Activated CD4-positive, alpha-beta T cell treated with anti-CD3 and anti-CD28 coated beads for 36 hours (primary cell): ENCODE results near the gene HOXD1. TPM values are rescaled to one million over a fixed set of nuclear protein-coding genes. Genes with fewer than 3 reads are reported as not detected.

Experiments used
- ATAC-seq: fragments of 200-7000 bp; cut with Tn5 transposase; one replicate; pipeline ENCODE4 v1.10.0; 2021; ENCODE audit warnings: mild to moderate bottlenecking, moderate library complexity
- CTCF ChIA-PET: fragments of 350-600 bp; sonication (Branson Sonifier 250); formaldehyde crosslinking; loops from one replicate; lab custom pipeline; 2021; ENCODE audit warnings: antibody characterized with exemption; lab: Charles Lee
- POLR2A ChIA-PET: fragments of 350-600 bp; sonication (Branson Sonifier 250); formaldehyde crosslinking; loops from one replicate; lab custom pipeline; 2021; ENCODE audit warnings: antibody characterized with exemption, inconsistent platforms; lab: Charles Lee
- DNase-seq: peaks from one replicate; pipeline ENCODE4 v3.0.0-alpha.2; 2020
- H3K27ac Mint-ChIP-seq: one replicate; pipeline ENCODE4 v1.8.0; 2021; ENCODE audit warnings: mixed read lengths
- H3K27me3 Mint-ChIP-seq: one replicate; pipeline ENCODE4 v1.8.0; 2021; ENCODE audit warnings: mixed read lengths
- H3K36me3 Mint-ChIP-seq: one replicate; pipeline ENCODE4 v1.8.0; 2021; ENCODE audit warnings: low read depth, mixed read lengths
- H3K4me1 Mint-ChIP-seq: one replicate; pipeline ENCODE4 v1.8.0; 2021; ENCODE audit warnings: mixed read lengths
- H3K4me3 Mint-ChIP-seq: one replicate; pipeline ENCODE4 v1.8.0; 2021; ENCODE audit warnings: mild to moderate bottlenecking, moderate library complexity, mixed read lengths
- H3K9me3 Mint-ChIP-seq: one replicate; pipeline ENCODE4 v1.8.0; 2021; ENCODE audit warnings: low read depth, mixed read lengths
- intact Hi-C, 2 experiments: fragments of 100-400 bp; cut with DNase I in 1 of 2; cut with micrococcal nuclease in 1 of 2; formaldehyde crosslinking; loops; one replicate each; pipeline versions ENCODE4 v1.14.2 to v1.15.1; 2022 to 2024; cut with DNase I, micrococcal nuclease
- total RNA-seq, 2 experiments: library from RNA; stranded (reverse); gene quantifications; one replicate each; pipeline ENCODE4 v1.2.3, GENCODE V29; 2021

Gene HOXD1
- total RNA-seq, 2 experiments from 2014 or later: not detected

GRCh38 chr2:176177580-176178037 lies 10.9 kb upstream of the HOXD1 start:
- DNase-seq: no peak
- peaks cover 23% of the 10 kb centered on the region for H3K4me1 Mint-ChIP-seq
- no peak overlapping the region for H3K27ac Mint-ChIP-seq
- H3K9me3 Mint-ChIP-seq: no peaks in the 10 kb centered on the region
- peaks cover 2% of the 10 kb centered on the region for H3K36me3 Mint-ChIP-seq
- peak overlapping the region; percentile 21 for H3K4me3 Mint-ChIP-seq
- intact Hi-C loops: no loop called here
- POLR2A ChIA-PET: no interaction called here
- CTCF ChIA-PET: interaction anchor here (0.6 to 2.3 kb wide), 3 partner anchors 14 to 75 kb away, joined by 4 to 8 read pairs (median 4); no protein-coding TSS in a partner anchor
- ATAC-seq: no peak
- H3K27me3 Mint-ChIP-seq: peaks cover 70% of the 10 kb centered on the region

GRCh38 chr2:176178038-176178756 lies 10.3 kb upstream of the HOXD1 start:
- no peak overlapping the region for H3K27ac Mint-ChIP-seq
- H3K4me1 Mint-ChIP-seq: peaks cover 22% of the 10 kb centered on the region
- DNase-seq (peak; percentile 27), ATAC-seq (no peak)
- H3K4me3 Mint-ChIP-seq: peak overlapping the region; percentile 21
- ChIA-PET CTCF (interaction anchor here (1.0 to 1.2 kb wide), 3 partner anchors 16 to 76 kb away, joined by 3 to 4 read pairs (median 4); no protein-coding TSS in a partner anchor), POLR2A (no interaction called here)
- H3K36me3 Mint-ChIP-seq: no peaks in the 10 kb centered on the region
- intact Hi-C loops: no loop called here
- H3K27me3 Mint-ChIP-seq: peaks cover 70% of the 10 kb centered on the region
- H3K9me3 Mint-ChIP-seq: no peaks in the 10 kb centered on the region

DNA sequence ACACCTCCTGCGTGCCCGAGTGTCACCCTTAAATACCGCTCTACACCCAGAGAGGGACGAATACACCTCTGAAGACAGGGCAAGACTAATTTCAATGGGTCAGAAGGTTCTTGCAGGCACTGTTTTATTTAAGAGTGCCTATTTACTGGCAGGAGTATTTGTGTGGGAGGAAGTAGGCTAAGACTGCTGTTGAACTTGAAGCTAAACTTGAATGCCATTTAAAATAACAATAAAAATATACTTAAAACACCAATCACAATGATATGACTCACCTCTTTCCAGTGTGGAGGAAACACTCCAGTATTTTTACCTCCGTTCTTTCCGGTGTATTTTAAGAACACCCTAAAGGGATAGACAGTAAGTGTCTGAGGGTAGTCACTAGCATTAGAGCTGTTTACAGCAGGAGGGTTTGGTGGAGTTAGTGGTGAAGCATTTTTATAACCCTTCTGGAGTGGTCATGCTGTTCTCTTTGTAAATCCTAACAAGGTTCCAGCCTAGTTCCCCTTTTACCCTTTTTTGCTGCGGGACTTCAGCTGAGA lies 9.6 kb upstream of the HOXD1 start:
- ChIA-PET POLR2A (no interaction called here), CTCF (interaction anchor here (0.6 to 1.0 kb wide), 3 partner anchors 15 to 78 kb away, joined by 3 to 4 read pairs (median 3); no protein-coding TSS in a partner anchor)
- Mint-ChIP-seq H3K9me3 (no peaks in the 10 kb centered on the region), H3K36me3 (no peaks in the 10 kb centered on the region), H3K4me1 (peaks cover 15% of the 10 kb centered on the region), H3K27me3 (peaks cover 69% of the 10 kb centered on the region), H3K4me3 (no peak overlapping the region), H3K27ac (no peak overlapping the region)
- ATAC-seq: no peak
- DNase-seq: no peak
- intact Hi-C loops: no loop called here

DNA sequence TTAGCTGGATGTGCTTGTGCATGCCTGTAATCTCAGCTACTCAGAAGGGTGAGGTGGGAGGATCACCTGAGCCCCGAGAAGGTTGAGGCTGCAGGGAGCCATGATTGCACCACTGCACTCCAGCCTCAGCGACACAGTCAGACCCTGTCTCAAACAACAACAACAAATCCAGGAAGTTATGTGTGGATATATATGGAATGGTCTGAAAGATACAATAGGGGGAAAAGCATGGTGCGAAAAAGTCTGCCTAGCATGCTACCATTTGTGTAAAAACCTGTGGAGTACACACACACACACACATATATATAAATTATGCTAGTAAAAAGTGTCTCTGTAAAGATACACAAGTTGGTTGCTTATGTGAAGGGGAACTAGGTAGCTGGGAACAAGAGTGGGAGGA lies 6.9 kb upstream of the HOXD1 start:
- intact Hi-C loops: no loop called here

DNA sequence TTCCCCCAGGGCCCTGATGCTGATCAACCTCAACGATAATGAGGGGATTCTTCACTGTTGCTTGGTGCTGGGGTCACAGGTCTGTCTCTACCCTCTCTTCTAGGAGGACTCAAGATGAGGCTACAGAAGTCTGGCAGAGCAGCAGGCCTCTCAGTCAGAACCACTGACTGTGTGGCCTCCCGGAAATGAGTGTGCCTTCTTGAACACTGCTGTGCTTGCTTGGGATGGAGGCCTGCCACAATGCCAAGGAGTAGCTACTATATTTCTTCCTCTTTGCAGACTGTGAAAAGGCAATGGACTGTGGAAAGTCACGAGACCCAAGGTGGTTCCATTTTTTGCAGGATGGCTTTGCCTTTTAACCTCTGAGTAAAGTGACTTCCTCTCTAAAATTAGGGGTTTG lies 5.8 kb upstream of the HOXD1 start:
- intact Hi-C loops: no loop called here
- ATAC-seq: no peak
- ChIA-PET CTCF (no interaction called here), POLR2A (no interaction called here)
- no peaks in the 10 kb centered on the region for H3K36me3 Mint-ChIP-seq
- peaks cover 8% of the 10 kb centered on the region for H3K4me1 Mint-ChIP-seq
- DNase-seq: no peak
- H3K27me3 Mint-ChIP-seq: peaks cover 58% of the 10 kb centered on the region
- H3K4me3 Mint-ChIP-seq: no peak overlapping the region
- H3K9me3 Mint-ChIP-seq: no peaks in the 10 kb centered on the region
- H3K27ac Mint-ChIP-seq: no peak overlapping the region

More for the DNA sequence above, 6.9 kb upstream of the HOXD1 start:
- no peaks in the 10 kb centered on the region for H3K36me3 Mint-ChIP-seq
- H3K27ac Mint-ChIP-seq: no peak overlapping the region
- peaks cover 5% of the 10 kb centered on the region for H3K4me1 Mint-ChIP-seq
- no peaks in the 10 kb centered on the region for H3K9me3 Mint-ChIP-seq
- DNase-seq (no peak), ATAC-seq (no peak)
- CTCF ChIA-PET: interaction anchor here (0.7 to 2.0 kb wide), 2 partner anchors 19 to 373 kb away, joined by 3 to 6 read pairs; no protein-coding TSS in a partner anchor
- H3K27me3 Mint-ChIP-seq: peaks cover 60% of the 10 kb centered on the region
- H3K4me3 Mint-ChIP-seq: no peak overlapping the region
- POLR2A ChIA-PET: no interaction called here

- intact Hi-C loops: no loop called here
- Mint-ChIP-seq H3K27ac (no peak overlapping the region), H3K36me3 (no peaks in the 10 kb centered on the region)
Observed at GRCh38 chr2:176184749-176185148, 3.7 kb upstream of the HOXD1 start.

DNA sequence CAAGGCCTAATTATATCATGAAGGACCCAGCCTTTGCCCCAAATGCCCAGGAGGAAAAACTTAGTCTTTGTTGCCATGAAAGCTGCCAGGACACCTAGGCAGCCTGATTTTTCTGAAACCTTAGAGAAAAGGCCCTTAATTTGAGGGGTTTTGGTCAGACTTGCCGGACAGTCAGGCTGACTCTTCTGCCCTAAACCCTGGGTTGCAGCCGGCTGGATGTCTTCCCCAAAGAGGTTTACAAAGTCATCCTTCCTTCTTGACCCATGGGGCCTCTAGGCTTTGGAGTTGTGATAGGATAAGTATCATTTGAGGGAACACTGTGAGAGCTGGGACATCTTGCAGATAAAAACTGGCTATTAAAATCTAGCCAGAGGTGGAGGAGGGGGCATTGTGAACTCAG lies 2.4 kb upstream of the HOXD1 start:
- DNase-seq (no peak), ATAC-seq (no peak)
- no peak overlapping the region for H3K4me3 Mint-ChIP-seq
- ChIA-PET CTCF (interaction anchor here (1.1 kb wide), 1 partner anchor 59 kb away, joined by 3 read pairs; no protein-coding TSS in a partner anchor), POLR2A (no interaction called here)
- H3K27me3 Mint-ChIP-seq: peaks cover 56% of the 10 kb centered on the region
- no peak overlapping the region for H3K27ac Mint-ChIP-seq
- intact Hi-C loops: no loop called here
- H3K36me3 Mint-ChIP-seq: no peaks in the 10 kb centered on the region
- peaks cover 18% of the 10 kb centered on the region for H3K4me1 Mint-ChIP-seq
- H3K9me3 Mint-ChIP-seq: no peaks in the 10 kb centered on the region

More at GRCh38 chr2:176184749-176185148, 3.7 kb upstream of the HOXD1 start:
- H3K4me1 Mint-ChIP-seq: peaks cover 17% of the 10 kb centered on the region
- H3K27me3 Mint-ChIP-seq: peaks cover 54% of the 10 kb centered on the region
- DNase-seq: no peak
- H3K9me3 Mint-ChIP-seq: no peaks in the 10 kb centered on the region
- H3K4me3 Mint-ChIP-seq: no peak overlapping the region
- ChIA-PET CTCF (interaction anchor here (1.0 kb wide), 1 partner anchor 83 kb away, joined by 5 read pairs; no protein-coding TSS in a partner anchor), POLR2A (no interaction called here)
- ATAC-seq: no peak

GRCh38 chr2:176187200-176187898 lies 1.1 kb upstream of the HOXD1 start:
- ATAC-seq (no peak), DNase-seq (peak; percentile 18)
- POLR2A ChIA-PET: interaction anchor here (0.5 kb wide), 1 partner anchor 76 kb away, joined by 3 read pairs; no protein-coding TSS in a partner anchor
- H3K36me3 Mint-ChIP-seq: no peaks in the 10 kb centered on the region
- H3K4me3 Mint-ChIP-seq: peak overlapping the region; percentile 60
- no peaks in the 10 kb centered on the region for H3K9me3 Mint-ChIP-seq
- CTCF ChIA-PET: interaction anchor here (0.6 to 1.3 kb wide), 5 partner anchors 12 to 1669 kb away, joined by 3 to 4 read pairs (median 3); no protein-coding TSS in a partner anchor
- no peak overlapping the region for H3K27ac Mint-ChIP-seq
- peaks cover 18% of the 10 kb centered on the region for H3K4me1 Mint-ChIP-seq
- peaks cover 62% of the 10 kb centered on the region for H3K27me3 Mint-ChIP-seq
- intact Hi-C loops: no loop called here

DNA sequence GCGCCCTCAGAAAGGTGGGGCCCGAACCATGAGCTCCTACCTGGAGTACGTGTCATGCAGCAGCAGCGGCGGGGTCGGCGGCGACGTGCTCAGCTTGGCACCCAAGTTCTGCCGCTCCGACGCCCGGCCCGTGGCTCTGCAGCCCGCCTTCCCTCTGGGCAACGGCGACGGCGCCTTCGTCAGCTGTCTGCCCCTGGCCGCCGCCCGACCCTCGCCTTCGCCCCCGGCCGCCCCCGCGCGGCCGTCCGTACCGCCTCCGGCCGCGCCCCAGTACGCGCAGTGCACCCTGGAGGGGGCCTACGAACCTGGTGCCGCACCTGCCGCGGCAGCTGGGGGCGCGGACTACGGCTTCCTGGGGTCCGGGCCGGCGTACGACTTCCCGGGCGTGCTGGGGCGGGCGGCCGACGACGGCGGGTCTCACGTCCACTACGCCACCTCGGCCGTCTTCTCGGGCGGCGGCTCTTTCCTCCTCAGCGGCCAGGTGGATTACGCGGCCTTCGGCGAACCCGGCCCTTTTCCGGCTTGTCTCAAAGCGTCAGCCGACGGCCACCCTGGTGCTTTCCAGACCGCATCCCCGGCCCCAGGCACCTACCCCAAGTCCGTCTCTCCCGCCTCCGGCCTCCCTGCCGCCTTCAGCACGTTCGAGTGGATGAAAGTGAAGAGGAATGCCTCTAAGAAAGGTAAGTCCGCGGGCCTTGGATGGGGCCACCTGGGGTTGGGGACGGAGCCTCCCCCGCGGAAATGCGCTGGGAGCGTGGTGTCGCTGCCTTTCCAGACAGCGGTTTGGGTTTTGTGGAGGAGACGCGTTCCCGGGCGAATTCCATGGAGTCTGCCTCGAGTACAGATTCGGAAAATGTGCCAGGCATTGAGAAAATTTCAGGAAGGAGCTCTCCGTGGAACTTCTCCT lies 559 bp downstream of the HOXD1 start:
- peaks cover 18% of the 10 kb centered on the region for H3K4me1 Mint-ChIP-seq
- CTCF ChIA-PET: interaction anchor here (0.6 to 0.7 kb wide), 2 partner anchors 470 to 627 kb away, joined by 3 read pairs; no protein-coding TSS in a partner anchor
- POLR2A ChIA-PET: no interaction called here
- peak overlapping the region; percentile 21 for H3K4me3 Mint-ChIP-seq
- H3K36me3 Mint-ChIP-seq: no peaks in the 10 kb centered on the region
- DNase-seq (peak; percentile 25), ATAC-seq (peak; percentile 36)
- H3K9me3 Mint-ChIP-seq: no peaks in the 10 kb centered on the region
- H3K27me3 Mint-ChIP-seq: peaks cover 59% of the 10 kb centered on the region
- intact Hi-C loops: no loop called here
- H3K27ac Mint-ChIP-seq: no peak overlapping the region

GRCh38 chr2:176189681-176190641 lies 1.5 kb downstream of the HOXD1 start:
- ChIA-PET POLR2A (no interaction called here), CTCF (interaction anchor here (0.5 to 0.9 kb wide), 7 partner anchors 43 to 471 kb away, joined by 3 to 6 read pairs (median 3); no protein-coding TSS in a partner anchor)
- no peaks in the 10 kb centered on the region for H3K9me3 Mint-ChIP-seq
- intact Hi-C loops: no loop called here
- peaks cover 18% of the 10 kb centered on the region for H3K4me1 Mint-ChIP-seq
- H3K4me3 Mint-ChIP-seq: peak overlapping the region; percentile 21
- no peaks in the 10 kb centered on the region for H3K36me3 Mint-ChIP-seq
- ATAC-seq: no peak
- H3K27me3 Mint-ChIP-seq: peaks cover 63% of the 10 kb centered on the region
- no peak overlapping the region for H3K27ac Mint-ChIP-seq
- DNase-seq: peak; percentile 11
